GM18517 (cell line): ENCODE measurements around the gene MLLT6.

ENCODE experiments used
- ATAC-seq: cut with Tn5 transposase; IDR thresholded peaks from one replicate; pipeline ENCODE4 v1.9.1; 2021; ENCODE audit warnings: mild to moderate bottlenecking, moderate library complexity; ENCODE audit not compliant: unreplicated experiment

The MLLT6 gene

GRCh38 chr17:38753071-38753506 is 48.0 kb downstream of the MLLT6 start:
- ATAC-seq = no peak

GRCh38 chr17:38761612-38762011 is 56.5 kb downstream of the MLLT6 start:
- no peak for ATAC-seq

GRCh38 chr17:38762231-38762630 is 57.2 kb downstream of the MLLT6 start:
- no peak for ATAC-seq

- ATAC-seq = no peak
These were observed 61.3 kb downstream of the MLLT6 start for GRCh38 chr17:38766341-38766740.

GRCh38 chr17:38768417-38768816 is 63.3 kb downstream of the MLLT6 start:
- ATAC-seq = no peak

GRCh38 chr17:38773258-38773657 is 68.2 kb downstream of the MLLT6 start:
- ATAC-seq = no peak

GRCh38 chr17:38777641-38778250 is 72.7 kb downstream of the MLLT6 start:
- no peak for ATAC-seq
